ENCODE data around the gene CUTC.

The CUTC gene

GRCh38 chr10:99791831-99792230, 59.8 kb downstream of the CUTC start:
- DNase-seq = no peak
- H3K36me3 ChIP-seq = no peaks in the 10 kb centered on the region
- no peak overlapping the region for H3K27ac ChIP-seq
- H3K4me3 ChIP-seq (ENCODE audit: low read depth, low read length) = no peak overlapping the region
- H3K27me3 ChIP-seq (ENCODE audit: insufficient read depth, low read depth, severe bottlenecking) = no peaks in the 10 kb centered on the region
- no peak for TF ChIP-seq CTCF (IDR thresholded peaks at IDR 0.05; ENCODE audit: low read depth, low read length)
- no peaks in the 10 kb centered on the region for H3K9me3 ChIP-seq (ENCODE audit: severe bottlenecking)

- H3K27ac ChIP-seq = no peak overlapping the region
- no peak overlapping the region for H3K4me3 ChIP-seq (ENCODE audit: low read depth, low read length)
- H3K9me3 ChIP-seq (ENCODE audit: severe bottlenecking) = no peaks in the 10 kb centered on the region
- TF ChIP-seq CTCF (IDR thresholded peaks at IDR 0.05; ENCODE audit: low read depth, low read length) = no peak
- no peaks in the 10 kb centered on the region for H3K27me3 ChIP-seq (ENCODE audit: insufficient read depth, low read depth, severe bottlenecking)
- DNase-seq = no peak
- H3K36me3 ChIP-seq = no peaks in the 10 kb centered on the region
These were observed 61.8 kb downstream of the CUTC start for GRCh38 chr10:99793819-99794218.

GRCh38 chr10:99796928-99797327, 64.9 kb downstream of the CUTC start:
- TF ChIP-seq CTCF (IDR thresholded peaks at IDR 0.05; ENCODE audit: low read depth, low read length) = no peak
- no peak for DNase-seq
- Histone ChIP-seq H3K27me3 (ENCODE audit: insufficient read depth, low read depth, severe bottlenecking) (no peaks in the 10 kb centered on the region), H3K9me3 (ENCODE audit: severe bottlenecking) (no peaks in the 10 kb centered on the region), H3K36me3 (no peaks in the 10 kb centered on the region), H3K27ac (no peak overlapping the region), H3K4me3 (ENCODE audit: low read depth, low read length) (no peak overlapping the region)

GRCh38 chr10:99798031-99798430, 66.0 kb downstream of the CUTC start:
- no peaks in the 10 kb centered on the region for H3K27me3 ChIP-seq (ENCODE audit: insufficient read depth, low read depth, severe bottlenecking)
- H3K36me3 ChIP-seq = no peaks in the 10 kb centered on the region
- no peak overlapping the region for H3K4me3 ChIP-seq (ENCODE audit: low read depth, low read length)
- no peak overlapping the region for H3K27ac ChIP-seq
- TF ChIP-seq CTCF (IDR thresholded peaks at IDR 0.05; ENCODE audit: low read depth, low read length) = no peak
- no peaks in the 10 kb centered on the region for H3K9me3 ChIP-seq (ENCODE audit: severe bottlenecking)
- no peak for DNase-seq

GRCh38 chr10:99798920-99799319, 66.9 kb downstream of the CUTC start:
- H3K27ac ChIP-seq = no peak overlapping the region
- DNase-seq = no peak
- H3K27me3 ChIP-seq (ENCODE audit: insufficient read depth, low read depth, severe bottlenecking) = no peaks in the 10 kb centered on the region
- no peaks in the 10 kb centered on the region for H3K9me3 ChIP-seq (ENCODE audit: severe bottlenecking)
- no peak for TF ChIP-seq CTCF (IDR thresholded peaks at IDR 0.05; ENCODE audit: low read depth, low read length)
- no peak overlapping the region for H3K4me3 ChIP-seq (ENCODE audit: low read depth, low read length)
- H3K36me3 ChIP-seq = no peaks in the 10 kb centered on the region

- no peaks in the 10 kb centered on the region for H3K27me3 ChIP-seq (ENCODE audit: insufficient read depth, low read depth, severe bottlenecking)
- H3K36me3 ChIP-seq = no peaks in the 10 kb centered on the region
- peak; percentile 52 for TF ChIP-seq CTCF (IDR thresholded peaks at IDR 0.05; ENCODE audit: low read depth, low read length)
- DNase-seq = peak; percentile 33
- no peak overlapping the region for H3K27ac ChIP-seq
- no peak overlapping the region for H3K4me3 ChIP-seq (ENCODE audit: low read depth, low read length)
- no peaks in the 10 kb centered on the region for H3K9me3 ChIP-seq (ENCODE audit: severe bottlenecking)
These were observed 67.6 kb downstream of the CUTC start for GRCh38 chr10:99799613-99800012.

All from WERI-Rb-1 (cell line).